Measurements from ENCODE around the gene C10orf90. TPM values are rescaled to one million over a fixed set of nuclear protein-coding genes. Genes with fewer than 3 reads are reported as not detected.

C10orf90 gene
- total RNA-seq, 4 donors from 2014 or later, result 2.1 to 6.5 (median 4.1) TPM

DNA sequence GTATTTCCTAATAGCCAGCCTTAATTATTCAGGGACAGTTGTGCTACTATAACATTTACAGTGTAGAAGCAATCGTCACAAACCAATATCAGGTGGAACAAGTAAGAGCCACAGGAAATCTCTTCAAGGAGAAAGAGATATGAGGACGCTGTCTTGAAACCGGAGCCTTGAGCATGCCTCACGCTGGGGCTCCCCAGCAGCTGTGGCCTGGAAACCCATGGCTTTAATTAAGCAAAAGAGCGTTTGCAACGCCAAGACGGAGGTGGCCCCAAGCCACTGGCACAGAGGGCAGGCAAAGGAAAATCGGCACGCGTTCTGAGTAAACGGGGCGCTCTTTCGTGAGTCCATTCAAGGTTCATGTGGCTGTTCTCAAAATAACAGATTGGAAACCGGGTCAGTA is 84.4 kb downstream of the C10orf90 start:
- WGBS, result 81% methylated on average over 14 of the region's 14 CpGs
- Histone ChIP-seq H3K27ac (no peak overlapping the region), H3K4me3 (no peak overlapping the region), H3K9me3 (no peaks in the 10 kb centered on the region), H3K27me3 (peaks cover 7% of the 10 kb centered on the region), H3K4me1 (no peaks in the 10 kb centered on the region), H3K36me3 (no peaks in the 10 kb centered on the region)
- no peak for TF ChIP-seq POLR2AphosphoS5 (IDR thresholded peaks at IDR 0.05)
- TF ChIP-seq CTCF (IDR thresholded peaks at IDR 0.05), result no peak
- no peak for TF ChIP-seq EP300 (IDR thresholded peaks at IDR 0.05)
- TF ChIP-seq POLR2A (IDR thresholded peaks at IDR 0.05), result no peak
- no peak for DNase-seq (ENCODE audit: low spot score in 2 of 2)

DNA sequence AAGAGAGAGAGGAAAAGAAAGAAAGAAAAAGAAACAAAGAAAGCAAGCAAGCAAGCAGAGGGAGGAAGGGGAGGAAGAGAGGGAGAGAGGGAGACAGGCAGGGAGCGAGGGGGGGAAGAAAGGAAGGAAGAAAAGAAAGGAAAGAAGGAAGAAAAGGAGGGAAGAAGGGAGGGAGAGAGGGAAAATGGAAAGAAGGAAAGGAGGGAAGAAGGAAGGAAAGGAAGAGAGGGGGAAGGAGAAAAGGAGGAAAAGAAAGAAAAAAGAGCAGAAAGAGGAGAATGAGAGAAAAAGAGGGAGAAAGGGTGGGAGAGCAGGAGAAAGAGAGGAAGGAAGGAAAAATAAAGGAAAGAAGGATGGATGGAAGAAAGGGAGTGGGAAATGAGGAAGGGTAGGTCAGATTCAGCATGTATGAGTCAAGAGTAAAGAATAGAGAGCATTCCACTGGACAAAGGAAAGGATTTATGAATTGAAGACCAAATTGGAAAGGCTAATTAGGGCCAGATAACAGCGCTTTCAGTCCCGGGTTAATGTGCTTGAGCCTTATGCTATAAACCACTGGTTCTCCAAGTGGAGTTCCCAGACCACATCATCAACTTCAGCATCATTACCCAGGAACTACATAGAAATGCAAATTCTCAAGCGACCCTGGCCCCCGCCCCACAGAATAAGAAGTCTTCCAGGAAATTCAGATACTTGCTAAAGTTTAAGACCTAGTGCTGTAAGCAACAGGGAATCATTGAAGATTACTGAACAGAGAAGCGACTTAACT is 85.1 kb downstream of the C10orf90 start:
- 79% methylated on average over 6 of the region's 6 CpGs for WGBS
- Histone ChIP-seq H3K4me3 (no peak overlapping the region), H3K9me3 (no peaks in the 10 kb centered on the region), H3K27ac (no peak overlapping the region), H3K27me3 (peaks cover 7% of the 10 kb centered on the region), H3K4me1 (no peaks in the 10 kb centered on the region), H3K36me3 (no peaks in the 10 kb centered on the region)
- TF ChIP-seq POLR2A (IDR thresholded peaks at IDR 0.05), result no peak
- TF ChIP-seq CTCF (IDR thresholded peaks at IDR 0.05), result no peak
- no peak for TF ChIP-seq EP300 (IDR thresholded peaks at IDR 0.05)
- no peak for TF ChIP-seq POLR2AphosphoS5 (IDR thresholded peaks at IDR 0.05)
- no peak for DNase-seq (ENCODE audit: low spot score in 2 of 2)

- Histone ChIP-seq H3K9me3 (no peaks in the 10 kb centered on the region), H3K4me1 (no peaks in the 10 kb centered on the region), H3K4me3 (no peak overlapping the region), H3K27ac (no peak overlapping the region), H3K36me3 (no peaks in the 10 kb centered on the region), H3K27me3 (peaks cover 7% of the 10 kb centered on the region)
- 72% methylated on average over 3 of the region's 3 CpGs for WGBS
- DNase-seq (ENCODE audit: low spot score in 2 of 2), result no peak
- no peak for TF ChIP-seq EP300 (IDR thresholded peaks at IDR 0.05)
- no peak for TF ChIP-seq POLR2AphosphoS5 (IDR thresholded peaks at IDR 0.05)
- no peak for TF ChIP-seq POLR2A (IDR thresholded peaks at IDR 0.05)
- TF ChIP-seq CTCF (IDR thresholded peaks at IDR 0.05), result no peak
These were observed 85.7 kb downstream of the C10orf90 start for GRCh38 chr10:126584836-126585235.

- DNase-seq (ENCODE audit: low spot score in 2 of 2), result no peak
- no peak overlapping the region for H3K27ac ChIP-seq
- TF ChIP-seq POLR2AphosphoS5 (IDR thresholded peaks at IDR 0.05), result no peak
- no peak for TF ChIP-seq EP300 (IDR thresholded peaks at IDR 0.05)
- no peak for TF ChIP-seq POLR2A (IDR thresholded peaks at IDR 0.05)
- TF ChIP-seq CTCF (IDR thresholded peaks at IDR 0.05), result no peak
- H3K36me3 ChIP-seq, result no peaks in the 10 kb centered on the region
- no peaks in the 10 kb centered on the region for H3K4me1 ChIP-seq
- H3K9me3 ChIP-seq, result no peaks in the 10 kb centered on the region
- H3K27me3 ChIP-seq, result peaks cover 7% of the 10 kb centered on the region
- WGBS, result 83% methylated on average over 6 of the region's 6 CpGs
- no peak overlapping the region for H3K4me3 ChIP-seq
These were observed 86.8 kb downstream of the C10orf90 start for GRCh38 chr10:126583552-126584200.

GRCh38 chr10:126581648-126582046 is 88.8 kb downstream of the C10orf90 start:
- TF ChIP-seq CTCF (IDR thresholded peaks at IDR 0.05), result no peak
- no peak for TF ChIP-seq EP300 (IDR thresholded peaks at IDR 0.05)
- no peak for TF ChIP-seq POLR2AphosphoS5 (IDR thresholded peaks at IDR 0.05)
- TF ChIP-seq POLR2A (IDR thresholded peaks at IDR 0.05), result no peak
- DNase-seq (ENCODE audit: low spot score in 2 of 2), result no peak
- WGBS, result 85% methylated on average over 6 of the region's 7 CpGs
- Histone ChIP-seq H3K27ac (no peak overlapping the region), H3K4me1 (no peaks in the 10 kb centered on the region), H3K27me3 (peaks cover 5% of the 10 kb centered on the region), H3K9me3 (no peaks in the 10 kb centered on the region), H3K4me3 (no peak overlapping the region), H3K36me3 (no peaks in the 10 kb centered on the region)

Measured in suprapubic skin (tissue), 4 donors.